Activated CD8-positive, alpha-beta memory T cell treated with anti-CD3 and anti-CD28 coated beads for 24 hours (primary cell): ENCODE measurements around the gene LRBA.
"Not testable (repeated sequence)": the region's sequence is repeated elsewhere in the genome, so short reads cannot be mapped to it uniquely, and the experiment has no call there.

Source experiments
- DNase-seq: peaks from one replicate; pipeline ENCODE4 v3.0.0-alpha.2; 2020

LRBA gene

DNA sequence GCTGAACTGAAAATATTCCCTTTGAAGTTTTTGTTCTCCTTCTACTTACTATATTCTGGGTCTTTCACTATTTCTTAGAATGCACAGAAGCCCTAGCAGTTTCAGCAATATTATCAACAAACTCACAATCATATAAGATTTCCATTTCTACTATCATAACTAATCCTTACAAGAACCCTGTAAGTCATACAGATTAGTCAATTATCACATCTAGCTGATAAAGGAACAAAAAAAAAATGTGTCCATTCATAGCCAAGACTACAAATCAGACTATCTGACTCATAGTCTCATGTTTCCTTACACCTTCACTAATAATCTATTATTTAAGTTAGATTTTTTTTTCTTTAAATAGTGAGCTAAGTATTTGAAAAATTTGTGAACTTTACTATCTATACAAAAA, 72.5 kb downstream of the LRBA start:
- no peak for DNase-seq

DNA sequence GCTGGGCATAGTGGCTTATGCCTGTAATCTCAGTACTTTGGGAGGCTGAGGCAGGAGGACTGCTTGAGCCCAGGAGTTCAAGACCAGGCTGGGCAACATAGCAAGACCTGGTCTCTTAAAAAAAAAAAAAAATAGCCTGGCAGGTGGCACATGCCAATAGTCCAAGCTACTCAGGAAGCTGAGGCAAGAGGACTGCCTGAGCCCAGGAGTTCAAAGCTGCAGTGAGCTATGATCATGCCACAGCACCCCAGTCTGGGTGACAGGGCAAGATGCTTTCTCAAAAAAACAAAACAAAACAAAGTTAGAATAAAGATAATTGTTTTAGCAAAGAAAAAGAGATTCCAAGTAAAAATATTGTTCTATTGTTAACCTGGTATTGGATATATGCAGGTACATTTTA, 75.0 kb downstream of the LRBA start:
- DNase-seq, result no peak

DNA sequence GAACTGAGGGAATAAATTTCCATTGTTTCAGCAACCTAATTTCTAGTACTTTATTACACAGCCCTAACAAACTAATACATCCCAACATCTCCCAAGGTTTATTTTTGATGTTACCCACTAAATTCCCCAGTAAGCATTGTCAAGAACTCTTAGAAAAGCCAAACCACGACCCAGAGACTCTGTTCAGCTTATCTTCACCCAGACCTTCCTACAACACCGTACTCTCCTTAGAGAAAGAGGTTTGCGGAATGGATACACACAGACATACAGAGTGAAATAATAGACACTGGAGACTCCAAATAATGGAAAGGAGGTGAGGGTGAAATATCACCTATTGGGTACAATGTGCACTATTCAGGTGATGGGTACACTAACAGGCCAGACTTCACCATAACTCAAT, 75.6 kb downstream of the LRBA start:
- no peak for DNase-seq

DNA sequence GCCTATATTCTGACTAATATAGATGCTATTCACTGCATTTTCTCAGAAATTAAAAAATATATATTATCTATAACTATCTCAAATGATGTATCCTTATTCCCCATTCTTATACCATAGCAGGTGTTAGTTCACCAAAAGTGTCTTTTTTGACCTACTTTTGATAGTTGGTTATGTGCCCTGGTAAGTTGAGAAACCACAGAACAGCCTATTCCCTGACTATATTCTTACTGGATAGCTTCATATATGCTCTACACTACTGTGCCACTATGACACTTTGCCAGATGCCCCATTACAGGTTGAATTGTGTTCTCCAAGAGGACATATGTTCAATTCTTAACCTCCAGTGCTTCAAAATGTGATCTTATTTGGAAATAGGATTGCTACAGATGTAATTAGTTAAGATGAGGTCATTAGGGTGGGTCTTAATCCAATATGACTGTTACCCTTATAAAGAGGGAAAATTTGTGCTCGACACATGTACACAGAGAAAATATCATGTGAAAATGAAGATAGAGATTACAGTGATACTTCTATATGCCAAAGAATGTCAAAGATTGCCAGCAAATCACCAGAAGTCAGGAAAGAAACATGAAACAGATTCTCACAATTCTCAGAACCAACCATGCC, 76.1 kb downstream of the LRBA start:
- no peak for DNase-seq

DNA sequence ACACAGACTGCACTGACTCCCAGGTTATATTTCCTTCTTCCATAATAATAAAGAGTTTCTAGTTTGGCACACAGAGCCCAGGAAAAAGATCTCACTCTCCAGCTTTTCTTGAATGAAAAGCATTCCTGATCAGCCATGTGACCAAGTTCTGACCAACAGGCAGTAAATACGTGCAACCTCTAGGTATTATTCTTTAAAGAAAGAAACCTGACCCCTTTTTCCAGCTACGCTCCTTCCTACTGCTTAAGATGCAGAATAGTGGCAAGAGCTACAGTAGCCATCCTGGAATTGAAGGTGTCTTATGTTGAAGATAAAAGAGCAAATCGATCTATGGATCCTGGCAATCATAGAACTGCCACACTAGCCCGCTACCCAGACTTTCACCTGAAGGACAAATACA, 76.7 kb downstream of the LRBA start:
- no peak for DNase-seq

DNA sequence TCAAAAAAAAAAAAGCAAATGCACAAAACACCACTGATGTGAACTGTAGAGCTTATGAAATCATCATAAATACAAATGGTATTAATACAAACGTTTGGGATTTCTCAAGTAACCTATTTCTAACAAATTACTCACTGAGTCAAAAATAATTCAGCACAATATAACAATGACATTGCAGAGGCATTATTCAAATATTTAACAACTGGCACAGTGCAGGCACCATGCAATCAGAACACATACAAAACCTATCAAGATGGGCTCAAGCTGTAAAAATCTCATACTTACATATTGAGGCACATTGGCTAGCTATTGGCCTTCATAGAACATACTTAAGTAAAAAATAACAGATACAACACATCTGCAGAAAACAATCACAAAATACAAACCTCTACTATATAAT, 81.1 kb downstream of the LRBA start:
- DNase-seq, result no peak

DNA sequence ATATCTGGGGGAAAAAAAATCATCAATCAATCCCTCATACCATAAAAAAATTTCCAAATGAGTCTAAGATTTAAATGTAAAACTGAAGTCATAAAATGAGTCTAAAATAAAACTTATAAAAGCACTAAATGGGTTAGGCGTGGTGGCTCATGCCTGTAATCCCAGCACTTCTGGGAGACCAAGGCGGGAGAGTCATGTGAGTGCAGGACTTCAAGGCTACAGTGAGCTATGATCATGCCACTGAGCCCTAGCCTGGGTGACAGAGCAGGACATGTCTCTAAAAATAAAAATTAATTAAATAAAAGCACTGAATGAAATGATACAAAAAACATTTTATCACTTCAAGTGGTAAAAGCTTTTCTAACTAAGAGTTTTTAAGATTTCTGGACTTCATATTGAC, 83.3 kb downstream of the LRBA start:
- no peak for DNase-seq

DNA sequence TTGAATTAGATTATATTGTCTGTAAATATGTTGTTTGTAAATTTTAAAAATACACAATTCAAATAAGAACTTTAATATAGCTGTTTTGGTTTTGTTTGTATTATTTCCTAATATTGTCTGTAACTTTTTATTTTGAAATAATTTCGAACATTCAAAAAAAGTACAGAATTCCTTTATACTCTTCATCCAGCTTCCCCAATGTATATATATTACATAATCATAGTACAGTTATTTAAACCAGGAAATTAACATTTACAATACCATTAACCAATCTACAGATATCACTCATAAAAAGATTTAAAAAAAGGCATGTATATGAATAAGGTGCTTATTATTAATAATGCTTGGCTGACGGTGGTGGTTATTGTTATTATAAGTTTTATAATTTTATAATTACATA, 84.1 kb downstream of the LRBA start:
- DNase-seq, result no peak

DNA sequence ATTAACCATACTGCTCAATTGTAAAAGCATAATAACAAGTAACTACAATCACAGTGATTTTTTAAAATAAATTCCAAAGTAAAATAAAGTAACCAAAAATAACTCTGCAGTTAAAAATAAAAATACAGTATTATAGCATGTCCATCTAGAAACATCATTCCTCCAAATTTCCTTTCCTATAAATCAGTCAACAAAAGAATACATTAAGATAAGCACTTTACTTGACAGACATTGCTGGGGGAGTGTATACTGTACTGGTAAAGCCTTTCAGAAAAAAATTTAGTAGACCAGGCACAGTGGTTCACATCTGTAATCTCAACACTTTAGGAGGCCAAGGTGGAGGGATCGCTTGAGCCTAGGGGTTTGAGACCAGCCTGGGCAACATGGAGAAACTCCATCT, 91.1 kb downstream of the LRBA start:
- no peak for DNase-seq

DNA sequence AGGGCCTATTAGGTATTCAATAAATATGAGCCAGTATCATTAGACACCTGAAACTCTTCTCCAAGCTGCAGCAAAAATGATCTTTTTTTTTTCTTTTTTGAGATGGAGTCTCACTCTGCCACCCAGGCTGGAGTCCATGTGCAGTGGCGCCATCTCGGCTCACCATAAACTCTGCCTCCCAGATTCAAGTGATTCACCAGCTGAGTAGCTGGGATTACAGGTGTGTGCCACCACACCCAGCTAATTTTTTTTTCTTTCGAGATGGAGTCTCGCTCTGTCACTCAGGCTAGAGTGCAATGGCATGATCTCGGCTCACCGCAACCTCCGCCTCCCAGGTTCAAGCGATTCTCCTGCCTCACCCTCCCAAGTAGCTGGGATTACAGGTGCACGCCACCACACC, 93.6 kb downstream of the LRBA start:
- not testable (repeated sequence) for DNase-seq

DNA sequence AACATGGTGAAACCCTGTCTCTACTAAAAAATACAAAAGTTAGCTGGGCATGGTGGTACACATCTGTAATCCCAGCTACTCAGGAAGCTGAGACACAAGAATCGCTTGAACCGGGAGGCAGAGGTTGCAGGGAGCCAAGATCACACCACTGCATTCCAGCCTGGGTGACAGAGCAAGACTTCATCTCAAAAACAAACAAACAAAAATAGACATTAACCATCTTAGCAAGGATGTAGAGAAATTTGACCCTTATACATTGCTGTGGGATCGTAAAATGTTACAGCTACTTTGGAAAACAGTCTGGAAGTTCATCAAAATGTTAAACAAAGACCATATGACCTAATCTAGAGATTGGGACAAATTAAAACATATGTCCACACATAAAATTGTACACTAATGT, 96.5 kb downstream of the LRBA start:
- not testable (repeated sequence) for DNase-seq

DNA sequence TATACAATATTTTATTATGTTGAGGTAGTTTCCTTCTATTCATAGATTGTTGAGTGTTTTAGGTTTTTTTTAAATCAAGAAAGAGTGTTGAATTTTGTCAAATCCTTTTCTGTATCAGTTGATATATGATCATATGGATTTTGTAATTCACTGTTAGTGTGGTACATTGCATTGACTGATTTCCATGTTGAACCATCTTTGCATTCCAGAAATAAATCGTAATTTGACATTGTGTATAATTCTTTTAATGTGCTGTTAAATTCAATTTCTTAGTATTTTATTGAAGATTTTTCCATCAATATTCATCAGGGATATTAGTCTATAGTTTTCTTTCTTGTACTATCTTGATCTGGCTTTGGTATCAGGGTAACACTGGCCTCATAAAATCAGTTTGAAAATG, 103.8 kb downstream of the LRBA start:
- DNase-seq, result no peak

DNA sequence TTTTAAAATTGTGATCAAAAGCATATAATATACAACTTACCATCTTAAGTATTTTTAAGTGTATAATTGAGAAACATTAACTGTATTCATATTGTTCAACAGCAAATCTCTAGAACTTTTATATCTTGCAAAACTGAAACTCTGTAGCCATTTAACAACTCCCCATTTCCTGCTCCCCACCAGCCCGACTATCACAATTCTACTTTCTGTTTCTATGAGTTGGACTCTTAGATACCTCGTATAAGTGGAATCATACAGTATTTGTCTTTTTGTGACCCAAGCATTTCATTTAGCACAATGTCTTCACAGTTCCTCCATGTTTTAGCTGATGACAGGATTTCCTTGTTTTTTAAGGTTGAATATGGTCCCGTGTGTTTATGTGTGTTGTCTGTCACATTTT, 106.0 kb downstream of the LRBA start:
- DNase-seq, result no peak

DNA sequence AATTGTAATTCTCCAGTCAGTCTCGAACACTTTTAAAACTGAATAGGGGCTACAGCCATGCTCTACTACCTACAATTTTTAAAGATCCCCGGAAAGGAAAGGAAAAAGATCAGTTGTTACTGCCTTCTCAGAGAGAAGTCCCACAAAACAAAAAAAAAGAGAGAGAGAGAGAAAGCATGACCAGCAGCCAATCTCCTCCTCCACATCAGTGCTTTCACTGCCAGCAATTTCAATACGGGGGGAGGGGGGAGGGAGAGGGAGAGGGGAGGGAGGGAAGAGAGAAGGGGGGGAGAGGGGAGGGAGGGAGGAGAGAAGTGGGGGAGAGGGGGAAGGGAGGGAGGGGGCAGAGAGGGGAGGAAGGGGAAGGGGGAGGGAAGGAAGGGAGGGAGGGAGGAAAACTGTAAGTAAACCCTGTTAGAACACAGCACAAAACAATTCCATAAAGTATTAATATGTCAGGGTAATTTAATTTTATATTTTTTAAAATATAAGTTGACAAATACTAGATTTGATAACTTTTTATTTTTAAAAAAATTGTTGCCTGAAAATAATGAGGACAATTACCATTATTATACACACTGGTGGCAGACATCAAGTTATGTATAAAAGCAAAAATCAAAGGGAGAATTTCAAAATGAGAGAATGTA, 108.0 kb downstream of the LRBA start:
- DNase-seq, result no peak

DNA sequence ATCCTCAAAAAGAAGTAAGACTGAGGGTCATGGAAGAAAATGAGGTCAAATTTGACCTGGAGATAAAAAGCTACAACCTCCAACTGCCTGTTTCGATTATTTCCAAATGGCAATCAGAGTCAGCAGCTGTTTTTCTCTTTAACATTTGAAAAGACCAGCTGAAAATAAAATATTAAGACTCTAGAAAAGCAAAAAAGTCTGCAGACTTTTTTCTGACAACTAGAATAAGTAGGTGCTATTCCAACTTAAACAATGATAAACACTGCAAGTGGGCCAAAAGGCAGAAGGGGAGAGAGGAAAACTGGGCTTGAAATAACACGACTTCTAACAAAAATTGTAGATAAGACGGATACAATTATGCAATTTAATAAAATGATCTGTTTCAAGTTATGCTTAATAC, 110.4 kb downstream of the LRBA start:
- no peak for DNase-seq

DNA sequence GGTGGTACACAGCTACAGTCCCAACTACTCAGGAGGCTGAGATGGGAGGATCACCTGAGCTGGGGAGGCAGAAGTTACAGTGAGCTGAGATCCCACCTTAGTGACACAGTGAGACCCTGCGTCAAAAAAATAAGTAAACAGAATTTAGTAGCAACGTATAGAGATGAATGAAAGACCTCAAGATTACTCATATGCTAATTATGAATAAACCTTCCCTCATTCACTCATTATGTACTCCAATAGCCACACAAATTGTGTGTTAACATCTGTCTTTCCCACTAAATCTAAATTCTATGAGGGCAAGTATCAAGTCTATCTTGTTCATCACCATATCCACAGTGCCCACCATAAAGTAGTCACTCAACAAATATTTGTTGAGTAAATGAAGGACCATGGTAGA, 111.5 kb downstream of the LRBA start:
- no peak for DNase-seq

DNA sequence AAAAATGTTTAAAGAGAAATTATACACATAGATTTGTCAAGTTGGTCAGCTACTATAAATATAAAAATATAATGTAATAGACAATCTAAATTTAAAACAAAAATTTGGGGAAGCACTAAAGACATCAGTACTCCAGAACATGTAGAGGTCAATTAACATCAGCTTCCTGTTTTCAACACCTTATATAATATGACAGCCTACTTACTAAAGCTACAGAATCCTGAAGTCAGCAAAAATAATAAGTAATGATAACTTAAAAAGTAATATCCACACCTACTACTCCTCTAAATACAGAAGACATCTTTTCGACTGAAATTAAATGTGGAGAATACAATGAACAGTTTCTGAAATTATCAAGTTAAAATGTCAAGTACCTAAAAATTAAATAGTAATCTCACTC, 118.6 kb downstream of the LRBA start:
- DNase-seq, result no peak

DNA sequence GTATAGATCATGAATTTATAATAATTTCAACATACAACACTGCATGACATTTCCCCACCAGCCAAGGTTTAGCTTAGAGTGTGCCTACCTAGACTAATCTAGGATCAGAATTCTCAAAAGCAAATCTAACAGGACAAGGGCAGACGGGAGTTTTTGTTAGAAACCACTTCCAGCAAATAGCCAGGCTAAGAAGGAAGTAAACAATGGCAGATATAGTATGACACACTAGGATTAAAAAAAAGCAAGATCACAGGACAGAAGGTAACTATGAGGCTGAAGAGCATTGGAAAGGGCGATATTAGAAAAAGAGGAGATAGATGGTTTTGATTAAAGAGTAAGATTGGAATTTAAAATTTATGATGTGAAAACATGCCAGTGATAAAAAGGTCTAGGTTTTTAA, 124.8 kb downstream of the LRBA start:
- DNase-seq, result no peak

DNA sequence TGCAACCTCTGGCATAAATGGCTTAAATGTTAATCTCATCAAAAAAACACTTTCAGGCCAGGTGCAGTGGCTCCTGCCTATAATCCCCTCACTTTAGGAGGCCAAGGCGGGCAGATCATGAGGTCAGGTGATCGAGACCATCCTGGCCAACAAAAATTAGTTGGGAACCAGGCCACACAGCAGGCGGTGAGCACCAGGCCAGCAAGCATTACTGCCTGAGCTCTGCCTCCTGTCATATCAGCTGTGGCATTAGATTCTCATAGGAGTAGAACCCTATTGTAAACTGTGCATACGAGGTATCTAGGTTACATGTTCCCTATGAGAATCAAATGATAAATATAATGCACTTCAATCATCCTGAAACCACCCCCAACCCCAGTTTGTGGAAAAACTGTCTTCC, 125.8 kb downstream of the LRBA start:
- no peak for DNase-seq

DNA sequence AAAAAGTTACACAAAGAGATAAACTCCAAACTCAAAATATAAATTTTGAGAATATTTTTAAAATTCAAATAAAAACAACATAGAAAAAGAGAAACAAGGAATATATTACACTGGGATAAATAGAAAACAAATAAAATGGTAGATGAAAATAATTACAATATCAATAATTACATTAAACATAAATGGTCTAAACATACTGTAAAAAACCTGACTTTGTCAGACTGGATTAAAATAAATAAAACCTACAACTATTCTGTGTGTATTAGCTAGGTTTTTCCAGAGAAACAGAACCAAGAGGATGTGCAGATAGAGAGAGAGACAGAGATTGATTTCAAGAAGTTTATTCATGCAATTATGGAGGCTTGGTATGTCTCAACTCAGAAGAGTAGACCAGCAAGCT, 126.5 kb downstream of the LRBA start:
- no peak for DNase-seq

DNA sequence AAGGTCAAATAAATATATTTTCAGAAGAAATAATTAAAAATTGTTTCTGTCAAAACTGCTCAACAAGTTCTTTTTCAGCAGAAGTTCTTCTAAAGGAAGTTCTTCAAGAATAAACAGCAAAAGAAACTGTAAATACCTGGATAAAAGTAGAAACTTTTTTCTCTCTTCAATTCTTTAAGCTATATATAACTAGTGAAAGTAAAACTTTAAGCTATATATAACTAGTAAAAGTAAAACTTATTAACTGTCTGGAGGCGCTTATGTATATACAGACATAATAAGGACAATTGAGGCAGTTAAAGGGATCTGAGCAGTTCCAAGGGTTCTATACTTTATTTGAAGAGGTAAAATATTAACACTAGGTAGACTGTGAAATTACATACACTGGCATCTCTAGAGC, 126.9 kb downstream of the LRBA start:
- DNase-seq, result no peak

DNA sequence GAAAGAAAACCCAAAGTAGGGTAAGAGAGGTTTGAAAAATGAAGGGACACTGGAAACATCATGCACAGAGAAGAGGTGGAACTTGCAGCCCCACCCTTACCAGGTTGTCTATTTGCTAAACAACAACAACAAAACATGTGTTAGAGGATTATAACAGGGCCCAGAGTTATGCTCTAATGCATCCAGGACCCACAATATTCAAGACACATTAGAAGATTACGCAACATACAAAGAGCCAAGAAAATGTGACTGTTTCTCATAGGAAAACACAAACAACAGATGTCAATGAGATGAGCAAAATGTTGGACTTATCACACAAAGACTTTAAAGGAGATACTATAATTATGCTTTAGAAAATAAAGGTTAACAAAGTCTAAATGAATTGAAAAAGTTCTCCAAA, 128.5 kb downstream of the LRBA start:
- no peak for DNase-seq

DNA sequence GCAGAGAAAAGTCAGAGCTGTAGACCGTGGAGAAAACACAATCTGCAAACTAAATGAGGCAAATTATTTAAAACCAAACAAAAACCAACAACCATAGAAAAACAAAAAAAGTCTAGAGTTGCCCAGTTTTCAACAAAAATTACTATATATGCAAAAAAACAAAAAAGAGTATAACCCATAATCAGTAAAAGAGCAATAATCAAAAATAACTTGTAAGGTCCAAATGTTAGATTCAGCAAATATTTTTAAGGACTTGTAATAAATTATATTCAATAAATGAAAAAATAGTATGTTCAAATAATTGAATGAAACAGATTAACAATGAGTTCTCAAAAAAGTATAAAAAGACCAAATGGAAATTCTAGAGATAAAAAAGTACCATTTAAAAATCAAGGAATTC, 130.5 kb downstream of the LRBA start:
- DNase-seq, result no peak

DNA sequence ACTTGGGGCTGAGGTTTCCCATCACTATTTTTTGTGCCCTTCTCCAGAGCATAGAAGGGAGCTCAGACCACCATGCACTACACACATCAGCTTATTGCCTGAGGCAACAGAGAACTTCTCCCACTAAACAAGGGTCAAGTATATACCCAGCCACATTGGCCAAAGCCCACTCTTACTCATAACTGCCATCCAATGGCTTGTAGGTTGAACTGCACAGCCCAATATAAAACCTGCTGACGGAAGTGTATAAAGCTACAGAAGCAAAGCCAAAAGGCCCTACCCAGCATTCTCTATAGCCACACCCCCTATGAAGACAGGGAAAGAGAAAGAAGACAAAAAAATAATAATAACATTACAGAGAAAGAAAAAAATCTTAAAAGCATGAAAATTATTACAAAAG, 139.7 kb downstream of the LRBA start:
- no peak for DNase-seq
